ENCODE results near the gene NTRK3.

DNA sequence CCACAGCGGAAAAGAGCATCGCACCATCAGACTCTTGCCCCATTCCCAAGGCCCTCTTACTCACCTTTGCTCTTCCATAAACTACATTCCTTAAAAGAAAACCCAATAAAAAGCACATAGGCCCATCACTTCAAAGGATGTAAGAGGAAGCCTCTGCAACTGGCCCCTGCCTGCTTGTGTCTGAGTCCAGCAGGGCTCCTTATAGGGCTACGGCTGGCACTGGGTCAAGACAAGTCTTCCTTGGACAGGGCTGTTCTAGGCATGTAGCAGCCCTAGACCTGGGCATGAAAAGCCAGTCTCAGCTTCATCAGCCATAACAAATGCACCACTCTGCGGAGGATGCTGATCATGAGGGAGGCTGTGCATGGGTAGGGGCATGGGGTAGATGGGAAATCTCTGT lies 218.3 kb downstream of the NTRK3 start:
- TF ChIP-seq, protein P1, sequence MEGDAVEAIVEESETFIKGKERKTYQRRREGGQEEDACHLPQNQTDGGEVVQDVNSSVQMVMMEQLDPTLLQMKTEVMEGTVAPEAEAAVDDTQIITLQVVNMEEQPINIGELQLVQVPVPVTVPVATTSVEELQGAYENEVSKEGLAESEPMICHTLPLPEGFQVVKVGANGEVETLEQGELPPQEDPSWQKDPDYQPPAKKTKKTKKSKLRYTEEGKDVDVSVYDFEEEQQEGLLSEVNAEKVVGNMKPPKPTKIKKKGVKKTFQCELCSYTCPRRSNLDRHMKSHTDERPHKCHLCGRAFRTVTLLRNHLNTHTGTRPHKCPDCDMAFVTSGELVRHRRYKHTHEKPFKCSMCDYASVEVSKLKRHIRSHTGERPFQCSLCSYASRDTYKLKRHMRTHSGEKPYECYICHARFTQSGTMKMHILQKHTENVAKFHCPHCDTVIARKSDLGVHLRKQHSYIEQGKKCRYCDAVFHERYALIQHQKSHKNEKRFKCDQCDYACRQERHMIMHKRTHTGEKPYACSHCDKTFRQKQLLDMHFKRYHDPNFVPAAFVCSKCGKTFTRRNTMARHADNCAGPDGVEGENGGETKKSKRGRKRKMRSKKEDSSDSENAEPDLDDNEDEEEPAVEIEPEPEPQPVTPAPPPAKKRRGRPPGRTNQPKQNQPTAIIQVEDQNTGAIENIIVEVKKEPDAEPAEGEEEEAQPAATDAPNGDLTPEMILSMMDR (conservative IDR thresholded peaks at IDR 0.05 in 1 of 2, IDR thresholded peaks at IDR 0.05 in 1 of 2; ENCODE audit: extremely low read depth in 1 of 2, insufficient read depth in 1 of 2, low read depth in 1 of 2, low read length in 2 of 2), result no peak
- TF ChIP-seq EZH2 (IDR thresholded peaks at IDR 0.05; ENCODE audit: borderline replicate concordance, low read length), result no peak
